GM18519 (cell line): Measurements from ENCODE around the gene OPTC.
"Not testable (repeated sequence)": the region's sequence is repeated elsewhere in the genome, so short reads cannot be mapped to it uniquely, and the experiment has no call there.

ENCODE experiments used
- ATAC-seq: cut with Tn5 transposase; IDR thresholded peaks from one replicate; pipeline ENCODE4 v1.9.1; 2021; ENCODE audit warnings: mild to moderate bottlenecking, moderate library complexity; ENCODE audit not compliant: unreplicated experiment, low FRiP score

Gene OPTC

DNA sequence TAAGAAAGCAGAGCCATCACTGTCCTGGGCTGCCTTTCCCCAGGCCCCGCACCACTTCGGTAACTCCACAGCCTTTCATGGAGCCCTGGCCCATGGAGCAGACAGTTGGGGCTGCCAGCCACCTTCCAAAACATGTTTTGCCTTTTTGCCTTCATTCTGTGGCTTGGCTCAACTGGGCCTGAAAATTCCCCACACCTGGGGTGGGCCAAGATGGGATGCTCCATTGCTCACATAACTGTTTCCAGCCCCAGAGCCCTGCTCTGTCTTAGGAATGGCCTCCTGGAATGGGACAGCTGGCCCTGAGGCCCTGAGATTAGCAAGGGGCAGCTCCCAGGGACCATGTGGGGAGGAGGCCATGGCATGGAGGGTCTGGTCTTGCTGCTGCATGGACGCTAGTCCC is 29.2 kb upstream of the OPTC start:
- no peak for ATAC-seq

DNA sequence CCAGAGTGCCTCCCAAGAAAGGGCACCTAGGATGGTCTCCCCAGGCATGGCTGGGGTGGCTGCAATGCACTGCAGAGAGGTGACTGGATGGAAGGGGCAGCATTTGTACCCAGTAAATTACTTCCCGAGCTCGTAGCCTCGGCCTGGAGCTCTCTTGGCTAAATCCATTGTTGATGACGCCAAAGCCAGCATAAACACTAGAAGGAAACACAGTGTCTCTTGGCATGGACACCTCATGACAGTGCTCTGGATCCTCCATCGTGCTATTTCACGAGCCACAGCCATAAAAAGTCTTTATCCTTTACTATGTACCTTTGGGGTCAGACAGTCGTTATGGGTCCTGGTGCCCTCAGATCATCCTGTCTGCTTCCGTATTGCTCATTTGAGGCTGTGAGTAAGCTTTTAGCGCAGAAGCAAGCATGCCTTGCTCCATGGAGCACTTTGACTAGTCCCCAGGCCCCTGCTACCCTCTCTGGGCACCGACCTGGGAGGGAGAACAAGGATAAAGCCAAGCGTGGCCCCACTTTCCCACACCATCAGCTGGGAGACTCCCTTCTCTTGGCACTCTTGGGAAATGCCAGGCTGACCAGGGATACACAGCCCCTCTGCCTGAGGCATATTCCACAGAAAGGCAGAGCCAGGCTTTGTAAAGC is 28.7 kb upstream of the OPTC start:
- ATAC-seq: no peak

DNA sequence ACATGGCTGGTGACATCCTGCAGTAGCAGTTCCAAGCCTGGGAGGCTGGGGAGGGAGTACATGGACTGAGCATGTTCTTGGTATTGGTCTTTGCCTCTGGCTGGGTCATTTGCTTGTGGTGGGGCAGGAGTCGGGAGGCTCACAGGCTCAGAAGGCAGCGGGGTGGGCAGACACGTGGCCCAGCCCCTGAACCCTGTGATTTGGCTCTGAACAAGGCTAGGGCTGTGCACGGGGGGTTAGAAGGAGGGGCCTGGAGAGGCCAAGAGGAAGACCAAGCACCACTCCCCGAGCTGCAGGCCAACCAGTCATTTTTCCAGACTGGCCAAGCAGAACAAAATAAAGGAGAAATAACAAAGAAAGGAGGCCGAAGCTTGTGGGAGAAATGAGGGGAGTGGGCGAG is 28.0 kb upstream of the OPTC start:
- ATAC-seq: no peak

DNA sequence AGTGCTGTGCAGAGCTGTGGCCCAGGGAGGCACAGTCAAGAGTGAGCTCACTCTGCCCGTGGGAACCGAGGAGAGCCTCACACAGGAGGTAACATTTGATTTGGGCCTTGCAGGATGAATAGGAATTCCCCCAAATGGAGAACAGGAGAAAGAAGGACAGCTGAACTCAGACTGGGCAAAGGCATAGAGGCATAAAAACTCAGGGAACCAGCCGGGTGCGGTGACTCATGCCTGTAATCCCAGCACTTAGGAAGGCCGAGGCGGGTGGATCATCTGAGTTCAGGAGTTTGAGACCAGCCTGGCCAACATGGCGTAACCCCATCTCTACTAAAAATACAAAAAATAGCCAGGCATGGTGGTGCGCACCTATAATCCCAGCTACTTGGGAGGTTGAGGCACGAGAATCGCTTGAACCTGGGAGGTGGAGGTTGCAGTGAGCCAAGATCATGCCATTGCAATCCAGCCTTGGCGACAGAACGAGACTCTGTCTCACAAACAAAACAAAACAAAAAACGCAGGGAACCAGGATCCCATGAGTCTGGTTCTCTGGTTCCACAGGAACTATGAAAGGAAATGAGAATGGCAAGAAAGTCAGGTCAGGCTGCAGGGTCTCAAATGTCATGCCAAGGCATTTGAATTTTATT is 26.9 kb upstream of the OPTC start:
- ATAC-seq: not testable (repeated sequence)

DNA sequence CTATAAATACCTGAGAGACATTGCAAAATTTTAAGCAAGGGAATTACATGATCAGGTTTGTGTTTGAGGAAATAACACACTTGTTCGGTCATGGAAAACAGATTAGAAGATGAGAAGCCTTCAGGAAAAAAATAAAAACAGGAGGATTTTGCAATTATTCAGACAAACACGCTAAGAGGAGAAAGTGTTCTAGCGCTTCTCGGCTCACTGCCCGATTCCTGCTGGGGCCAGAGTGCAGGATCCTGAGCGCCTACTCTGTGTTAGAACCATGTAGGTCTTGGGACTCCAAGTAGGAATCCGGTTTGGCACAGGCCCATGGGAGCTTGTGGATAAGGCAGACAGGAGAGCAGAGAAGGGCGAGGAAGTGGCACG is 26.4 kb upstream of the OPTC start:
- no peak for ATAC-seq

DNA sequence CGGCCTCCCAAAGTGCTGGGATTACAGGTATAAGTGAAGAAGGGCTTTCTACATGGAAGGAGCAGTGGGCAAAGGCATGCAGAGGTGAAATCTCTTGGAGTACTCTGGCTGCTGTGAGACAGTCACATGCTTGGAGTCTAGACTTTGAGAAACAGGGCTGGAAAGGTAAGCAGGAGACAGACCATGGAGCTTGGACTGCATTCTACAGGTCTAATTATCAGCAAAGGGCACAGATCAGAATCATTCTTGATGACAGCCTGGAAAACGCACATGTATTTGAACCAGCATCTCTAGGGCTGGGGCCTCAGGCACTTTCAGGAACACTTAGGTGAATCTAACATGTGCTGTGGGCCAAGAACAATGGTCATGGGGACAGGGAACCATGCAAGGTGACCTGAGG is 25.6 kb upstream of the OPTC start:
- ATAC-seq: no peak

DNA sequence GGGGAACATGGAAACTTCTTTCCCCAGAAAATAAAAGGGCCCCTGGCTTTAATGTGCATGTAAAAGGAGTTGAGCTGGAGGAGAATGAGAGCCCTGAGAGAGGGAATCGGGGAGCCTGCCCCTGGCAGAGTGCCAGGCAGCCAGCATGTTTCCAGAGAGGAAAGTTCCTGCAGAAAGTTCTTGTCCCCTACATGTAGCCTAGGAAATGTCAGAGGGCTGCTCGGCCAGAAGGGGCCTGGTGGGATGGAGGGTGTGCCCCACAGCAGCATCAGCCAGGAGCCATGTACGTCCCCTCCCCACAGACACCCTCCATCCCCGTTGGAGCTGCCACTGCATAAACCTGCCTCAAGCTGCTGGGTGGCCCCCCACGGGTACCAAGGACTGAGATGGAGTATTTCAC is 23.7 kb upstream of the OPTC start:
- no peak for ATAC-seq

DNA sequence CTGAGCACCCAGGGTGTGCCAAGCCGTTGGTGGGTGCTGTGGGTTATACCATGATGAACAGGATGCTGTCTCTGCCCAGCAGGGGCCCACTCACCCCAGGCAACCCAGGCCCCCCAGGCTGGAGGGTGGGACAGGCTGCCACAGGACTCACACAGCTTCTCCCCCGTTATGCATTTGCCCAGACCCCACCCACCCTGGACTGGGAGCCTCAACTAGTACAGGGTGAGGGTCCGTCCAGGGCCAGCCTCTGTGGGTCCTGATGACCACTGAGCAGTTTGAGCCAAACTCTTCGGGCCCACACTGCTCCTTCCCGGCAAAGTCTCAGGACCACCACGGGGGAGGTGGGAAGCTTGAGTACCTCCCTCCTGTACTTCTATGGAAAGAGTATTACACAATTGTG is 22.1 kb upstream of the OPTC start:
- ATAC-seq: no peak

DNA sequence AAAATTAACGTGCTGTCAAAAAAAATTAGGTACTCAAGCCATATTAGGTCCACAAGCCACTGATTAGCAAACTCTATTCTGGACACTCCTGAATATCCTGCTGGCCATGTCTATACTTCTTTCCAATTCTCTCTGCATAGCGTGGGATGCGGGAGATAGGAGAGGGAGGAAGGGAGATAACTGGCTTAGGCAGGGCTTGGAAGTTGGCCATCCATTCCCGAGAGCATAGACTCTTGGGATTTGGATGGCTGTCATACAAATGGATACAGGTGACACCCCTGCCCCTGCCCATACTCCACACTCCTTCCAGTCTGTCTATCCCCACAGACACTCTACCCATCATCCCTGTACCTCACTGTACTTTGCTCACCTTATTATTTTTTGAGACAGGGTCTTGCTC is 20.7 kb upstream of the OPTC start:
- ATAC-seq: no peak

DNA sequence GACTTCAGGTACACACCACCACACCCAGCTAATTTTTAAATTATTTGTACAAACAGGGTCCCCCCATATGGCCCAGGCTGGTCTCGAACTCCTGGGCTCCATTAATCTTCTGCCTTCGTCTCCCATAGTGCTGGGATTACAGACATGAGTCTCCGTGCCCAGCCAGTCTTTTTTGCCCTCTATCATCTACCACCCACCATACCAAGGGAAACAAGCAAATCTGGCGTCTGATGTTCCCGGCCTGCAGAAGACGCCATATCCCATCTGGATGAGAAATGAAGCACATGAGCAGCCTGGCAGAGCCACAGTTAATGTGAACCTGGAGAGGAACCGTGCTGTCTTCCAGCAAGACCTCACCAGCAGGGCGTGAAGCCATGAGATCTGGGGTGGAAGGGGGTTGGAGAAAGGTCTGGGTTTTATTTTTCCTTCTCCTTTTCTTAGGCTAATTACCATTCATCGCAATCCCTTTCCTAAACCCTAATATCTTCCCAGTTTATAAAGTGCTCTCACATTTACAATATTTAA is 20.1 kb upstream of the OPTC start:
- ATAC-seq: no peak

DNA sequence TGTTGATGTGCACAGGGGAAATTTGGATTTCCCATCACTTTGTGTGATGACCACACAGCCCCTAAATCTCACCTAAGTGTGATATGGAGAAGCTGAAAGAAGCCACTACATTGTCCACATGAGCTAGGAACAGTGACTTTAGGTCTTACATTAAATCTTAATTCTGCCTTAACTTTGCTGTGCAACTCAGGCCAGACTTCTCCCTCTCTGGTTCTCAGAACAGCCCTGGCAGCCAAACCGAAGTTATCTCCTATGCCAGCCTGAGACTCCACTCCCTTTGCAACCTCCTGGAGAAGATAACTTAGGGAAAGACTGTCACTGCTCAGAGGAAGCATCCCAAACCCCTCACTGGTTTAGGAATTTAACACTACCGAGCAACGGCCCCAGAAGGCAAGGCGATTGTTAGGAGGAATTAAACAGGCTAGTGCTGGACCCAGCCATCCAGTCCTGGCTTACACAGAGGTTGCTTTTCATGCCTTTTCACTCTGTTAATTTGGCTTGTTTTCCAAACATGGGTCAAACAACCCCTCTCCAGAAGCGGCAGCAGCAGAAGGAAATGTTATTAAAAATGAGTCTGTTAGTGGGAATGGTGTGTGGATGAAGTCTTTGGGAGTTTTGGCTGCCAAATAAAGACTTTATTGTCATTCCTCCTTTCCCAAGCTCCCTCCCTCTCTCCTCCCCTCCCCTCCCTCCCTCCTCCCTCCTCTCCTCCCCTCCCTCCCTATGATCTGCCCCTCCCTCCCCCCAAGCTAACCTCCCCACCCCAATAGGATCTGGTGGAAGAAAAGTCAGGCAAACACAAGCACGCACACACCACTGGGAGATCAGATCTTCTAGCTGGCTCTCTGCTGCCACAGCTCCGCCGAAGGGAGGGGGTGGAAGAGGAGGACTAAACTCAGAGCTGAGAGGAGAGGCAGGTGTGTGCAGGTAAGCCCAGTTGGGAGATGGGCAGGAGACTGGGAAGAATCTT is 18.7 kb upstream of the OPTC start, which contains the start of gene PRELP:
PRELP (plus strand) TSS at position 795 of the 970 bp plus-strand sequence. CDS start 7,379 bp downstream, outside the sequence.
- ATAC-seq: no peak

DNA sequence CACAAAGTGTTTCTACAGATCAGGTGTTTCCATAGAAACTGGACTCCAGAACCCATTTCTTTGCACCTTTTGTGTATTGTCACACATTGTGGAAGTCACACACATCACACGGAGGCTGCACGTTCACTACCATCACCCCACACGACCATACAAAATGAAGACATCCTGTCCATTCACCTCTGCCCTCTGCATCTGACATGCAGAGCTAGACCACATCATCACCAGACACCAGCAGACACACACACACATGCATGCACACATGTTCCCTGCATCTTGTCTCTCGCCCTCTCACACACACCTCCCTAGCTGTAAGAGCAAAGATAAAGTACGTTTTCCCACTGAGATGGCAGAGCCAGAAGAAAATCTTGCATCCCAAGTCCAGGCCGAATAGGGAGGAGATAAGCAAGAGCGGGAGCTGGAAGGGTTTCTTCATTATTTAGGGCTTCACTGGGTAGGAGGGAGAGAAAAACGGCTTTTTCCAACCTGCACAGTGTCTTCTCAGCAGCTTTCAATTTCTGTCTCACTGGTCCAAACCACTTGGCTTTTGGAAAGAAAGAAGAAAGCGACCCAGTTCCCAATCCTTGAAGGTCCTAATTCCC is 17.6 kb upstream of the OPTC start:
- ATAC-seq: no peak

DNA sequence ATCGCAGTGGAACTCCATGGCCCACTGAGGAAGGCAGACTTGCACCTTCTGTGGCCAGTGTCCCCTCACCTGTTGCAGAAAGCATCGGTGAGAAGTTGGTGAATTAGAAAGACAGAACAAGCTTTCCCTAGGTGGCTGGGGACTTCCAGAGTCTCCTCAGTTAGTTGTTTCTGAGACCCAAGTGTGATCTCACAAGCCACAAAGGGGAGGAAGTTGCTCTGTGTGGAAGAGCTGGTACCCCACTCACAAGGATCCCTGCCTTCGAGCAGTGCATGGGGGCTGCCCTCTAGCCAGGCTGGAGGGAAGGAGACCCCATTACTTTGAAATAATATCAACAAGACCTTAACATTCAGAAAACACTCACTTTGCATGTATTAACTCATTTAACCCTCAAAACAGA is 16.2 kb upstream of the OPTC start:
- no peak for ATAC-seq

DNA sequence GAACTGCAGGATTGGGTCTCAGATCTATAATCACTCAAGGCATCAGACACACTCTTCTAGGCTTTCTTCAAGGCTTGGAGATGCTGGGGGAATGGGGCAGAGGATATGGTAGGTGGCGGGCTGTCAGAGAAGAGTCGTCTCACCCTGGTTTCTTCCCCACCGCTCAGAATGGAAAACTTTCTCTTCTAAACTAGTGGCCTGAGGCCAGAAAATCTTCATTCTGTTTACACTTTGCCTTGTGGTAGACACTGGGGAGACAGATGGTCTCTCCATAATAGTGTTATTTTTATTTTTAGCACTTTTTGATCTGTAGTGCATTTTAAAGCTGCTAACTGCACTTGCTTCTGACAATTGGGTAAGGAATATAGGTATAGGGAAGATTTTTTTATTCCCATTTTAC is 15.7 kb upstream of the OPTC start:
- no peak for ATAC-seq

DNA sequence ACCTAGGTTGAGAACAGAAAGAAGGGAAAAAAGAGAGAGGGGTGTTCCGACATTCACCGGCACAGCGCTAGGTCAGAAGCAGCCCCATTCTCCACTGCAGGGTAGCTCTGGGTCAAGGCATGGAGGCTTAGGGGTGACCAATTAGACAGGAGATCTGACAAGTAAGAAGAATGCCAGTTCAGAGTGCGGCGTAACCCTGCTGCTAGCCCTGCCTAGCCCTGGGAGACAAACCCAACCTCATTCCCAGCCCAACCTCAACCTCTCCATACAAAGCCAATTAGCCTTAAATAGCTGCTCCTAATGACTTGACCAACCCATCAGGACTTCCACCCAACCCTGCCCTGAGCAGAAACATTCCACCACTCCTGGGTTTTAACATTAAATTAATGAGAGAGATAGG is 15.0 kb upstream of the OPTC start:
- no peak for ATAC-seq

DNA sequence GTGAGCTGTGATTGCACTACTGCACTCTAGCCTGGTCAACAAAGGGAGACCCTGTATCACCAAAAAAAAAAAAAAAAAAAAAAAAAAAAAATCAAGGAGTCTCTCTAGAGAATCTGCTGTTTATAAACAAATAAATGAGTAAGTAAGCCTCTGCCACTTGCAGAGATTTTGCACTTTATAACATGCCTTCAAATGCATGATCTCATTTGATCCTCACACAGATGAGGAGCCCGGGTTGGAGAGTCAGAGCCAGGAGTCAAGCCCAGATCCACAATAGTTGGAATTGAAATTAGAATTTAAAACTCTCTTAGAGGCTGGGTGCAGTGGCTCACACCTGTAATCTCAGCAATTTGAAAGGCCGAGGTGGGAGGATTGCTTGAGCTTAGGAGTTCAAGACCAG is 14.3 kb upstream of the OPTC start:
- no peak for ATAC-seq

DNA sequence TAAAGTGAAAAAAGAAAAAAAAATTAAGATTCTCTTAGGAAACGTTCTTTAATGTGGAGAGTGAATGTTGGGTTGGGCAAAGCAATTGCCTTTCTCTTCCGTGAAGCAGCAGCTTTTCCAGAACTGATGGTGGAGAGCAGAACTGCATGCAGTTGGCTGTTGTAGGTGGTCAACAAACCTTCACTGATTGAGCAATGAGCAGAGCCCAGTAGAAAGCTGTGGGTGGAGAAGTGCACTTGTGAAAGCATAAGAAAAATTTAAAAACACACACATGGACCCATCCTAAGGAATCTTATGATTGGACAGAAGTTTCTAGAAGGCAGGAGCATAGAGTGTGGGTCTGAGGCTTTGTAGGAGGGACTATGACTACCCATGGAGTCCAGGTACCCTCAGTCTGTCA is 13.9 kb upstream of the OPTC start:
- no peak for ATAC-seq

DNA sequence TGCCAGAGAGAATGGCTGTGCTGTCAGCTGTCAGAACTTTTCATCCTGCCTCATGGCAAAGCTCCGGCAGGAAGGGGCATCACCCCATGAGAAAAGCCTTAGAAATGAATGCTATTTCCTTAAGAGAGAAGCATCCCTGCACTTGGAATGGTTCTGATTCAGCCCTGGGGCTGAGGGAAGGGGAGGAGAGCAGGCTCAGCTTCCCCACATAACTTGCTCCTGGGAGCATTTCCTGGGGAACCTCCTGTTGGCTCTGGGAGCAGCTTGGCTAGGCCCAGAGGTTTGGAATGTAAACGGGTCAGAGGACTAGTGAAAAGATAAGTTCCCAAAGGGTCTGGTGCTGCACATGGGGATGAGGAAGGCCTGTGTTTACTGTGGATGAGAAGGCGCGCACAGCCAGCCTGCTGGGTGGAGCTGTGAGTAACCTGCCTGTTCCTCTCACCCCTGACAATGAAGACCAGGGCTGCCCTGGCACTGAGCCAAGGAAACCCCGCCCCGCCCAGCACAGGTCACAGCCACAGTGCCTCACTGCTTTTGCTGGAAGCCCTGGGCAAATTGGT is 13.3 kb upstream of the OPTC start:
- ATAC-seq: no peak

DNA sequence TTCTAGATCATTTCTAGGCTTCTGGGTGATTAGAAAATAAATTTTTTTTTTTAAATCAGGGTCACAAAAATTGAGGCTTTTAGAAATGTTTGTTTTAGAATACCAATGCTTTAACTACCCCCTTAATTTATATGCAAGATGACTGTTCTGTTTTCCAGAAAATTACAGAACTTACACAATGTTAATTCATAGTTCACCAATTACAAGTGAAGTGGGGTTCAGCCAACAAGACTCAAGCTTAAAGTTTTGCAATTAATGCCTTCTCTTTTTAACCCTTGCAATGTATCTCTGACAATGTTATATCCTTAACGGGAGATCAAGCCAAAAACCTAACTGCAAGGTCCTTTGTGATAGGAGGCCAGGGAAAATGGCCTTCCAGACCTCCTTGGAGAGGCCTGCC is 12.8 kb upstream of the OPTC start:
- no peak for ATAC-seq

DNA sequence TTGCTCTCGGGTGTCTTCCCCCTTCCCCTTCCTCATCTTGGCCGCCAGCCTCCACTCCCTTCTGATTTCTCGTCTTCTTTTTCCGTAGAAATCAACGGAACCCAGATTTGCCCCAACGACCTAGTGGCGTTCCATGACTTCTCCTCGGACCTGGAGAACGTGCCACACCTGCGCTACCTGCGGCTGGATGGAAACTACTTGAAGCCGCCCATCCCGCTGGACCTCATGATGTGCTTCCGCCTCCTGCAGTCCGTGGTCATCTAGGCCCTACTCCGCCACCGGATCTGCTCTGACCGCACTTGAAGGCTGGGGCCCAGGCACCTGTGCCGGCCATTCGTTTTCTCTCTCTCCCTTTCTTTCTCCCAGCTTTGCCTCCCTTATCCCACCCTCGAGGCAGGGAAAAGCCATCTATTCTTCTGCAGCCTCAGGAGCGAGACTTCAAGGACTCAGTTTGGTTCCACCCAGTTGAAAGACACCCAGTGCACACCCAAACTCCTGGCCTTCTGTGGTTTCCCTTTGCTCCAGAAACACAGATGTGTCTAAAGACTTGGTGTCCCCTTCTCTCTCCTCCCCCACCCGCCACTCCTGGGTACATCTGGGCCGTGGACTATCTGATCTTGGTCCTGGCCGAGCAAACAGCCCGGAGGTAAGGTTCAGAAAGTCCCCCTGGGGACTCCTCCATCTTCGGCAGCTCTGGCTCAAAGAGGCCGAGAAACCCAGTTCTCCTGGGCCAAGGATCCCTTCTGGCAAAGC is 7.2 kb upstream of the OPTC start:
- ATAC-seq: no peak
